MCF 10A (cell line): Measurements from ENCODE around the gene LRP2. TPM values are rescaled to one million over a fixed set of nuclear protein-coding genes. Genes with fewer than 3 reads are reported as not detected.

Experiments used
- BruUV-seq: library from RNA; stranded (reverse); fragments of 400-500 nt; replicated peaks from 2 replicates; lab custom pipeline; 2021; lab: Mats Ljungman, UMichigan
- CTCF ChIA-PET: fragments of 300-600 bp; sonication (Branson Sonifier 250); formaldehyde crosslinking; extraction: SDS; loops from one replicate; lab custom pipeline; 2021; ENCODE audit warnings: antibody characterized with exemption, inconsistent platforms; lab: Yijun Ruan, JAX
- POLR2A ChIA-PET: fragments of 300-600, 350-650 bp; sonication (Branson Sonifier 250); formaldehyde crosslinking; extraction: SDS; loops from one replicate; lab custom pipeline; 2020; ENCODE audit warnings: antibody characterized with exemption, inconsistent platforms; lab: Yijun Ruan, JAX
- DNase-seq: peaks from one replicate; pipeline ENCODE4 v3.0.0-alpha.2; 2018; ENCODE audit not compliant: unreplicated experiment
- H3K27ac Mint-ChIP-seq: one replicate; pipeline ENCODE4 v1.8.0; 2022; ENCODE audit warnings: mild to moderate bottlenecking, low read depth, mixed read lengths; ENCODE audit not compliant: unreplicated experiment
- H3K27me3 Mint-ChIP-seq: one replicate; pipeline ENCODE4 v1.8.0; 2022; ENCODE audit warnings: mixed read lengths; ENCODE audit not compliant: insufficient read depth, unreplicated experiment
- H3K36me3 Mint-ChIP-seq: one replicate; pipeline ENCODE4 v1.8.0; 2022; ENCODE audit warnings: mild to moderate bottlenecking, moderate library complexity, mixed read lengths; ENCODE audit not compliant: insufficient read depth, unreplicated experiment
- H3K4me1 Mint-ChIP-seq: one replicate; pipeline ENCODE4 v1.8.0; 2022; ENCODE audit warnings: mixed read lengths; ENCODE audit not compliant: insufficient read depth, unreplicated experiment
- H3K4me3 Mint-ChIP-seq: one replicate; pipeline ENCODE4 v1.8.0; 2022; ENCODE audit warnings: mild to moderate bottlenecking, moderate library complexity, mixed read lengths; ENCODE audit not compliant: unreplicated experiment
- H3K9me3 Mint-ChIP-seq: one replicate; pipeline ENCODE4 v1.8.0; 2022; ENCODE audit warnings: mixed read lengths; ENCODE audit not compliant: unreplicated experiment
- intact Hi-C: fragments of 100-400 bp; cut with micrococcal nuclease; formaldehyde crosslinking; loops from 2 replicates; pipeline ENCODE4 v1.14.1; 2022
- total RNA-seq: library from RNA; stranded (reverse); gene quantifications from 2 replicates; pipeline ENCODE4 v1.2.3, GENCODE V29; 2022
- TF ChIP-seq, protein P1 (sequence below): fragments of 200-600 bp; IDR thresholded peaks from one replicate; pipeline ENCODE4 v1.8.0; 2022; ENCODE audit warnings: antibody characterized with exemption, mild to moderate bottlenecking; ENCODE audit not compliant: unreplicated experiment

The LRP2 gene
- total RNA-seq, 1 experiment from 2014 or later = 0.07 TPM

DNA sequence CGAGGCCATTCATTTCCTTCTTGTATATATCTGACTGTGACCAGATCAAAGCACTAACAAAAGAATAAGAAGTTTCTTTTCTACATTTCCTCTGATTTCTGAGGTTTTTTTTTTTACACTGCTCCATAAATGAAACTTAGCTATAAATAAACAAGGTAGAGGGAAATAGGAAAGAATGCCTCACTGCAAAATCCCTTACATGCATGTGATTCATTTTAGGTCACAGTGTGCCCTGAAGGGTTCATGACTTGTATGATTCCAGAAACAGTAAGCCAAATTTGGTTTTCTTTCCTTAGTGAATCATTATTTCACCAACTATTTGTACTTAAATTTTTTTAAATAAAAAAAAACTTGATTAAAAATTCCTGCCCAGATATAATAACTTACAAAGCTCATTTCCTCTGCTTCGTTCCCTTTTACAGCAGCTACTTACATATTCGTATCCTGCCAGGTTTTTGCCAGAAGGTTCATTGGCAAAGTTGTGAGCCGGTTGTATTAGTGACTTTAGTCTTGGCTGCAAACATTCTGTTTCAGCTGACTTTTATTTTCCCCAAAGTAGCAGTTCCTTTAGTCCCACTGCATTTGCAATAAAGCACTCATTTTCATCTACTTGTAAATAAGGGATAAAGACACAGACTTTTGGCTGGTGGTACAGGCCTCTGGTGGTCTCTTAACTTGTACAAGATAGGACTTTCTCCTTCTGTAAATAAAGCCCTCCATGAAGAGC is 58.6 kb downstream of the LRP2 start:
- Mint-ChIP-seq H3K4me1 (no peaks in the 10 kb centered on the region), H3K36me3 (no peaks in the 10 kb centered on the region), H3K27me3 (peaks cover 42% of the 10 kb centered on the region), H3K27ac (no peak overlapping the region), H3K4me3 (no peak overlapping the region), H3K9me3 (no peaks in the 10 kb centered on the region)
- ChIA-PET POLR2A (interaction anchor here (0.9 to 1.6 kb wide), 3 partner anchors 11 to 139 kb away, joined by 3 to 6 read pairs (median 4); no protein-coding TSS in a partner anchor), CTCF (interaction anchor here (0.6 to 0.7 kb wide), 2 partner anchors 26 to 194 kb away, joined by 3 read pairs; no protein-coding TSS in a partner anchor)
- intact Hi-C loops = no loop called here
- TF ChIP-seq, protein P1, sequence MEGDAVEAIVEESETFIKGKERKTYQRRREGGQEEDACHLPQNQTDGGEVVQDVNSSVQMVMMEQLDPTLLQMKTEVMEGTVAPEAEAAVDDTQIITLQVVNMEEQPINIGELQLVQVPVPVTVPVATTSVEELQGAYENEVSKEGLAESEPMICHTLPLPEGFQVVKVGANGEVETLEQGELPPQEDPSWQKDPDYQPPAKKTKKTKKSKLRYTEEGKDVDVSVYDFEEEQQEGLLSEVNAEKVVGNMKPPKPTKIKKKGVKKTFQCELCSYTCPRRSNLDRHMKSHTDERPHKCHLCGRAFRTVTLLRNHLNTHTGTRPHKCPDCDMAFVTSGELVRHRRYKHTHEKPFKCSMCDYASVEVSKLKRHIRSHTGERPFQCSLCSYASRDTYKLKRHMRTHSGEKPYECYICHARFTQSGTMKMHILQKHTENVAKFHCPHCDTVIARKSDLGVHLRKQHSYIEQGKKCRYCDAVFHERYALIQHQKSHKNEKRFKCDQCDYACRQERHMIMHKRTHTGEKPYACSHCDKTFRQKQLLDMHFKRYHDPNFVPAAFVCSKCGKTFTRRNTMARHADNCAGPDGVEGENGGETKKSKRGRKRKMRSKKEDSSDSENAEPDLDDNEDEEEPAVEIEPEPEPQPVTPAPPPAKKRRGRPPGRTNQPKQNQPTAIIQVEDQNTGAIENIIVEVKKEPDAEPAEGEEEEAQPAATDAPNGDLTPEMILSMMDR = no peak
- DNase-seq = peak; percentile 12
- no TSS peak for BruUV-seq

DNA sequence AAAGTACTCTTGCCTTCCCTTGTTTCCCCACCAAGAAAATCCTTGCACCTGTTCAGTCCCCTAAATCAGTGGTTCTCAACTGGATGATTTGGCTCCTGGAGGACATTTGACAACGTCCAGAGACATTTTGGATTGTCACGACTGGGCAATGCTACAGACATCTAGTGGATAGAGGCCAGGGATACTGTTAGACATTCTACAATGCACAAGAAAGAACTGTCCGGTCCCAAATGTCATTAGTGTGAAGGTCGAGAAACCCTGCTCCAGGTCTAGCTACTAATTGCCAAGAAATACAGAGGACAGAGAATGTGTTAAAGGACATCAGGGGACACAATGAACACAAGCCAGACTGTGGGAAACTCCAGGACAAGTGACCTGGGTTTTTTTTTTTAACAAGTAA is 60.0 kb downstream of the LRP2 start:
- no TSS peak for BruUV-seq
- no peak for DNase-seq
- Mint-ChIP-seq H3K4me3 (no peak overlapping the region), H3K4me1 (no peaks in the 10 kb centered on the region), H3K27ac (no peak overlapping the region), H3K9me3 (no peaks in the 10 kb centered on the region), H3K36me3 (no peaks in the 10 kb centered on the region), H3K27me3 (peaks cover 56% of the 10 kb centered on the region)
- ChIA-PET CTCF (no interaction called here), POLR2A (interaction anchor here (1.6 kb wide), 1 partner anchor 41 kb away, joined by 4 read pairs; no protein-coding TSS in a partner anchor)
- TF ChIP-seq, protein P1 = no peak
- intact Hi-C loops = no loop called here

DNA sequence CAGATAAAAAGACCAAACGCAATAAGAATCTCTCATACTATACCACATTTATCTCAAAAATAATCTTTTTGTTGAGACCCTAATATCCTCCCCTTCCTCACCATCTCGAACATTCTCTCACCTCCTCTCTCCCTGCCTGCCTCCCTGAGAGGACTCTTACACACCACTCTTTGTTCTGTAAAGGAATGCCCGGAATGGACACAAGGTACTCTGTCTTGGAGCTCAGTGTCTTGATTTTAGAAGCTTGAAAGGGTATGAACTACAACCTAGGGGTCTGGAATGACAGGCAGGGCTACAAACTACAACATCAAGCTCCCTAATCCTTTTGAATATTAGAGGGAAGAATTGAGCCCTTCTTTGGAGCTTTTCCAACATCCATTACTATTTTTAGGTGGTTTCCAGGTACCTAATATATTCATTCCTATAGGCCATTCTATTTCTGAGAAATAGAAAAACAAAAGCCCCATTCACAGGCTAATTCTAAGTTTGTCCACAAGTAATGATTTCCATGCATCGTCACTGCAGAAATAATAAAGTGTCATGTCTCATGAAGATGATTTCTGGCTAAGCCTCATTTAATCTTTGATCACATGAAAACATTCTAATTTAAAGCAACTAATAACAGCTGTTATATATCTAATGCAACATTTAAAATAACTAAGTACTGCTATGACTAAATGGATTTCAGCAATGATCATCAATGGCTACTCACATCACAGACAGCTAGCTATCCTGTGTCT is 60.6 kb downstream of the LRP2 start:
- intact Hi-C loops = no loop called here
- Mint-ChIP-seq H3K36me3 (no peaks in the 10 kb centered on the region), H3K4me3 (no peak overlapping the region), H3K27me3 (peaks cover 62% of the 10 kb centered on the region), H3K9me3 (no peaks in the 10 kb centered on the region), H3K4me1 (no peaks in the 10 kb centered on the region), H3K27ac (no peak overlapping the region)
- no peak for DNase-seq
- ChIA-PET CTCF (no interaction called here), POLR2A (interaction anchor here (0.6 to 1.6 kb wide), 3 partner anchors 41 to 361 kb away, joined by 3 to 4 read pairs (median 3); no protein-coding TSS in a partner anchor)
- TF ChIP-seq, protein P1 = no peak
- BruUV-seq = no TSS peak
